BE2C (cell line): ENCODE measurements around the gene METTL16.

ENCODE experiments used
- DNase-seq: peaks from one replicate; pipeline ENCODE4 v3.0.0-alpha.2; 2020
- H3K27me3 ChIP-seq: fragments of 250-450 bp; sonication (Bioruptor Pico); 2 replicates; pipeline ENCODE4 v1.5.1; 2020; ENCODE audit warnings: mild to moderate bottlenecking
- H3K36me3 ChIP-seq: fragments of 250-450 bp; sonication (Bioruptor Pico); 2 replicates; pipeline ENCODE4 v1.5.1; 2020; ENCODE audit warnings: mild to moderate bottlenecking
- H3K4me1 ChIP-seq: fragments of 250-450 bp; sonication (Bioruptor Pico); 2 replicates; pipeline ENCODE4 v1.5.1; 2020
- H3K4me3 ChIP-seq: 2 replicates; pipeline ENCODE4 v1.5.1; 2011; ENCODE audit warnings: low read depth, low read length
- H3K9me3 ChIP-seq: fragments of 250-450 bp; sonication (Bioruptor Pico); 2 replicates; pipeline ENCODE4 v1.5.1; 2020
- CTCF ChIP-seq: IDR thresholded peaks from 2 replicates; pipeline ENCODE4 v1.5.1; 2012; ENCODE audit warnings: mild to moderate bottlenecking, low read depth, low read length

Gene METTL16

GRCh38 chr17:2398182-2398581 is 113.5 kb downstream of the METTL16 start:
- TF ChIP-seq CTCF, result no peak
- no peaks in the 10 kb centered on the region for H3K27me3 ChIP-seq
- no peak for DNase-seq
- H3K9me3 ChIP-seq, result no peaks in the 10 kb centered on the region
- peaks cover 21% of the 10 kb centered on the region for H3K4me1 ChIP-seq
- peaks cover 6% of the 10 kb centered on the region; the same call in 1 of the 2 replicates for H3K36me3 ChIP-seq
- peak overlapping the region; percentile 36 for H3K4me3 ChIP-seq

- H3K36me3 ChIP-seq, result peaks cover 6% of the 10 kb centered on the region; the same call in 1 of the 2 replicates
- peaks cover 21% of the 10 kb centered on the region for H3K4me1 ChIP-seq
- no peak for DNase-seq
- no peak for TF ChIP-seq CTCF
- H3K27me3 ChIP-seq, result no peaks in the 10 kb centered on the region
- H3K4me3 ChIP-seq, result no peak overlapping the region
- no peaks in the 10 kb centered on the region for H3K9me3 ChIP-seq
Measured at GRCh38 chr17:2397247-2398171, 114.2 kb downstream of the METTL16 start.

GRCh38 chr17:2396568-2397246 is 115.0 kb downstream of the METTL16 start:
- peak overlapping the region; percentile 34 for H3K4me3 ChIP-seq
- no peaks in the 10 kb centered on the region for H3K27me3 ChIP-seq
- H3K9me3 ChIP-seq, result no peaks in the 10 kb centered on the region
- peak; percentile 92 for DNase-seq
- peaks cover 21% of the 10 kb centered on the region for H3K4me1 ChIP-seq
- H3K36me3 ChIP-seq, result peaks cover 6% of the 10 kb centered on the region; the same call in 1 of the 2 replicates
- no peak for TF ChIP-seq CTCF

- H3K36me3 ChIP-seq, result peaks cover 10% of the 10 kb centered on the region
- no peaks in the 10 kb centered on the region for H3K27me3 ChIP-seq
- TF ChIP-seq CTCF, result no peak
- no peak for DNase-seq
- H3K4me1 ChIP-seq, result peaks cover 21% of the 10 kb centered on the region
- peak overlapping the region; percentile 34 for H3K4me3 ChIP-seq
- no peaks in the 10 kb centered on the region for H3K9me3 ChIP-seq
Measured at GRCh38 chr17:2396192-2396567, 115.5 kb downstream of the METTL16 start.

- Histone ChIP-seq H3K4me1 (peaks cover 21% of the 10 kb centered on the region), H3K27me3 (no peaks in the 10 kb centered on the region), H3K9me3 (no peaks in the 10 kb centered on the region), H3K4me3 (peak overlapping the region; percentile 34), H3K36me3 (peaks cover 10% of the 10 kb centered on the region)
- DNase-seq, result peak; percentile 33
- no peak for TF ChIP-seq CTCF
Measured at GRCh38 chr17:2395258-2396181, 116.2 kb downstream of the METTL16 start.
